Activated CD4-positive, alpha-beta memory T cell treated with anti-CD3 and anti-CD28 coated beads for 36 hours (primary cell): ENCODE measurements around the gene KLF18. TPM values are rescaled to one million over a fixed set of nuclear protein-coding genes. Genes with fewer than 3 reads are reported as not detected.
"Not testable (repeated sequence)": the region's sequence is repeated elsewhere in the genome, so short reads cannot be mapped to it uniquely, and the experiment has no call there.

ENCODE experiments used
- CTCF ChIA-PET: fragments of 350-600 bp; sonication (Branson Sonifier 250); formaldehyde crosslinking; loops from one replicate; lab custom pipeline; 2021; ENCODE audit warnings: antibody characterized with exemption, inconsistent platforms; lab: Charles Lee
- POLR2A ChIA-PET: fragments of 350-600 bp; sonication (Branson Sonifier 250); formaldehyde crosslinking; loops from one replicate; lab custom pipeline; 2021; ENCODE audit warnings: antibody characterized with exemption; lab: Charles Lee
- DNase-seq: peaks from one replicate; pipeline ENCODE4 v3.0.0-alpha.2; 2020
- H3K27ac Mint-ChIP-seq: one replicate; pipeline ENCODE4 v1.8.0; 2021; ENCODE audit warnings: mixed read lengths
- H3K27me3 Mint-ChIP-seq: one replicate; pipeline ENCODE4 v1.8.0; 2021; ENCODE audit warnings: mixed read lengths
- H3K36me3 Mint-ChIP-seq: one replicate; pipeline ENCODE4 v1.8.0; 2021; ENCODE audit warnings: mixed read lengths
- H3K4me1 Mint-ChIP-seq: one replicate; pipeline ENCODE4 v1.8.0; 2021; ENCODE audit warnings: low read depth, mixed read lengths
- H3K4me3 Mint-ChIP-seq: one replicate; pipeline ENCODE4 v1.8.0; 2021; ENCODE audit warnings: mild to moderate bottlenecking, mixed read lengths
- H3K9me3 Mint-ChIP-seq: one replicate; pipeline ENCODE4 v1.8.0; 2021; ENCODE audit warnings: mixed read lengths
- intact Hi-C: fragments of 100-400 bp; cut with micrococcal nuclease; formaldehyde crosslinking; loops from one replicate; pipeline ENCODE4 v1.15.1; 2023
- total RNA-seq, 2 experiments: library from RNA; stranded (reverse); gene quantifications; one replicate each; pipeline ENCODE4 v1.2.3, GENCODE V29; 2021

Gene KLF18
- total RNA-seq, 2 experiments from 2014 or later: not detected

- H3K9me3 Mint-ChIP-seq, H3K36me3 Mint-ChIP-seq, DNase-seq, intact Hi-C loops, CTCF ChIA-PET, POLR2A ChIA-PET, H3K4me1 Mint-ChIP-seq, H3K27ac Mint-ChIP-seq, H3K4me3 Mint-ChIP-seq: not testable (repeated sequence)
- peaks cover 11% of the 10 kb centered on the region for H3K27me3 Mint-ChIP-seq
These were observed 24.2 kb downstream of the KLF18 start for GRCh38 chr1:44117272-44117671.

GRCh38 chr1:44114098-44114497 is 27.3 kb downstream of the KLF18 start:
- H3K4me3 Mint-ChIP-seq: no peak overlapping the region
- DNase-seq: no peak
- peaks cover 11% of the 10 kb centered on the region for H3K27me3 Mint-ChIP-seq
- POLR2A ChIA-PET: no interaction called here
- no peaks in the 10 kb centered on the region for H3K4me1 Mint-ChIP-seq
- no peak overlapping the region for H3K27ac Mint-ChIP-seq
- CTCF ChIA-PET: no interaction called here
- no peaks in the 10 kb centered on the region for H3K36me3 Mint-ChIP-seq
- H3K9me3 Mint-ChIP-seq: no peaks in the 10 kb centered on the region
- intact Hi-C loops: no loop called here

GRCh38 chr1:44113095-44113609 is 28.3 kb downstream of the KLF18 start:
- H3K27me3 Mint-ChIP-seq: peaks cover 15% of the 10 kb centered on the region
- POLR2A ChIA-PET: no interaction called here
- H3K4me3 Mint-ChIP-seq: no peak overlapping the region
- H3K27ac Mint-ChIP-seq: no peak overlapping the region
- H3K9me3 Mint-ChIP-seq: no peaks in the 10 kb centered on the region
- intact Hi-C loops: no loop called here
- H3K4me1 Mint-ChIP-seq: no peaks in the 10 kb centered on the region
- H3K36me3 Mint-ChIP-seq: no peaks in the 10 kb centered on the region
- no peak for DNase-seq
- CTCF ChIA-PET: no interaction called here

GRCh38 chr1:44112486-44112885 is 28.9 kb downstream of the KLF18 start:
- H3K27ac Mint-ChIP-seq: no peak overlapping the region
- no peak overlapping the region for H3K4me3 Mint-ChIP-seq
- intact Hi-C loops: no loop called here
- H3K4me1 Mint-ChIP-seq: no peaks in the 10 kb centered on the region
- POLR2A ChIA-PET: no interaction called here
- CTCF ChIA-PET: interaction anchor here (1.9 kb wide), 1 partner anchor 9 kb away, joined by 9 read pairs; no protein-coding TSS in a partner anchor
- H3K36me3 Mint-ChIP-seq: no peaks in the 10 kb centered on the region
- no peak for DNase-seq
- no peaks in the 10 kb centered on the region for H3K9me3 Mint-ChIP-seq
- peaks cover 16% of the 10 kb centered on the region for H3K27me3 Mint-ChIP-seq

GRCh38 chr1:44111861-44112260 is 29.6 kb downstream of the KLF18 start:
- DNase-seq: no peak
- Mint-ChIP-seq H3K4me3 (no peak overlapping the region), H3K36me3 (no peaks in the 10 kb centered on the region), H3K9me3 (no peaks in the 10 kb centered on the region), H3K4me1 (no peaks in the 10 kb centered on the region), H3K27ac (no peak overlapping the region), H3K27me3 (peaks cover 16% of the 10 kb centered on the region)
- ChIA-PET CTCF (interaction anchor here (1.9 kb wide), 1 partner anchor 9 kb away, joined by 9 read pairs; no protein-coding TSS in a partner anchor), POLR2A (no interaction called here)
- intact Hi-C loops: no loop called here

- POLR2A ChIA-PET: interaction anchor here (0.6 kb wide), 1 partner anchor 30 kb away, joined by 4 read pairs; no protein-coding TSS in a partner anchor
- CTCF ChIA-PET: interaction anchor here (0.6 to 1.9 kb wide), 2 partner anchors 8 to 63 kb away, joined by 3 to 9 read pairs; no protein-coding TSS in a partner anchor
- DNase-seq: no peak
- intact Hi-C loops: no loop called here
- Mint-ChIP-seq H3K36me3 (no peaks in the 10 kb centered on the region), H3K27me3 (peaks cover 25% of the 10 kb centered on the region), H3K27ac (no peak overlapping the region), H3K9me3 (no peaks in the 10 kb centered on the region), H3K4me3 (no peak overlapping the region), H3K4me1 (no peaks in the 10 kb centered on the region)
These were observed 30.5 kb downstream of the KLF18 start for GRCh38 chr1:44110916-44111315.

GRCh38 chr1:44108971-44109370 is 32.5 kb downstream of the KLF18 start:
- intact Hi-C loops: no loop called here
- peaks cover 20% of the 10 kb centered on the region for H3K27me3 Mint-ChIP-seq
- H3K4me1 Mint-ChIP-seq: no peaks in the 10 kb centered on the region
- H3K4me3 Mint-ChIP-seq: no peak overlapping the region
- CTCF ChIA-PET: no interaction called here
- H3K36me3 Mint-ChIP-seq: no peaks in the 10 kb centered on the region
- H3K27ac Mint-ChIP-seq: no peak overlapping the region
- H3K9me3 Mint-ChIP-seq: no peaks in the 10 kb centered on the region
- no peak for DNase-seq
- POLR2A ChIA-PET: no interaction called here

GRCh38 chr1:44108241-44108640 is 33.2 kb downstream of the KLF18 start:
- Mint-ChIP-seq H3K4me3 (no peak overlapping the region), H3K9me3 (no peaks in the 10 kb centered on the region), H3K36me3 (no peaks in the 10 kb centered on the region), H3K27ac (no peak overlapping the region), H3K4me1 (no peaks in the 10 kb centered on the region), H3K27me3 (peaks cover 18% of the 10 kb centered on the region)
- CTCF ChIA-PET: no interaction called here
- POLR2A ChIA-PET: no interaction called here
- no peak for DNase-seq
- intact Hi-C loops: no loop called here

GRCh38 chr1:44105810-44106209 is 35.6 kb downstream of the KLF18 start:
- H3K27ac Mint-ChIP-seq: no peak overlapping the region
- no peaks in the 10 kb centered on the region for H3K9me3 Mint-ChIP-seq

GRCh38 chr1:44103270-44104131 is 37.9 kb downstream of the KLF18 start:
- POLR2A ChIA-PET: no interaction called here
- CTCF ChIA-PET: interaction anchor here (1.3 to 1.4 kb wide), 4 partner anchors 8 to 491 kb away, joined by 3 to 9 read pairs (median 4); no protein-coding TSS in a partner anchor
- Mint-ChIP-seq H3K27me3 (peaks cover 15% of the 10 kb centered on the region), H3K4me1 (no peaks in the 10 kb centered on the region), H3K36me3 (no peaks in the 10 kb centered on the region), H3K9me3 (no peaks in the 10 kb centered on the region), H3K27ac (no peak overlapping the region), H3K4me3 (no peak overlapping the region)
- DNase-seq: no peak
- intact Hi-C loops: no loop called here

More at GRCh38 chr1:44105810-44106209, 35.6 kb downstream of the KLF18 start:
- CTCF ChIA-PET: no interaction called here
- Mint-ChIP-seq H3K4me3 (no peak overlapping the region), H3K4me1 (no peaks in the 10 kb centered on the region), H3K36me3 (no peaks in the 10 kb centered on the region), H3K27me3 (peaks cover 18% of the 10 kb centered on the region)
- no peak for DNase-seq
- intact Hi-C loops: no loop called here
- POLR2A ChIA-PET: no interaction called here

GRCh38 chr1:44101328-44101727 is 40.1 kb downstream of the KLF18 start:
- CTCF ChIA-PET: no interaction called here
- Mint-ChIP-seq H3K4me3 (no peak overlapping the region), H3K9me3 (no peaks in the 10 kb centered on the region), H3K27ac (no peak overlapping the region), H3K27me3 (peaks cover 9% of the 10 kb centered on the region), H3K4me1 (no peaks in the 10 kb centered on the region), H3K36me3 (no peaks in the 10 kb centered on the region)
- intact Hi-C loops: no loop called here
- POLR2A ChIA-PET: no interaction called here
- no peak for DNase-seq

- Mint-ChIP-seq H3K27me3 (peaks cover 6% of the 10 kb centered on the region), H3K4me3 (no peak overlapping the region), H3K4me1 (no peaks in the 10 kb centered on the region), H3K27ac (no peak overlapping the region), H3K9me3 (no peaks in the 10 kb centered on the region), H3K36me3 (no peaks in the 10 kb centered on the region)
- DNase-seq: no peak
- POLR2A ChIA-PET: interaction anchor here (0.6 kb wide), 1 partner anchor 16 kb away, joined by 3 read pairs; no protein-coding TSS in a partner anchor
- intact Hi-C loops: no loop called here
- CTCF ChIA-PET: no interaction called here
These were observed 41.1 kb downstream of the KLF18 start for GRCh38 chr1:44100183-44100868.
